ENCODE measurements around the gene FARP2.
A peak's percentile ranks its signal among the peaks of the same experiment; 100 is the strongest.

FARP2 gene

DNA sequence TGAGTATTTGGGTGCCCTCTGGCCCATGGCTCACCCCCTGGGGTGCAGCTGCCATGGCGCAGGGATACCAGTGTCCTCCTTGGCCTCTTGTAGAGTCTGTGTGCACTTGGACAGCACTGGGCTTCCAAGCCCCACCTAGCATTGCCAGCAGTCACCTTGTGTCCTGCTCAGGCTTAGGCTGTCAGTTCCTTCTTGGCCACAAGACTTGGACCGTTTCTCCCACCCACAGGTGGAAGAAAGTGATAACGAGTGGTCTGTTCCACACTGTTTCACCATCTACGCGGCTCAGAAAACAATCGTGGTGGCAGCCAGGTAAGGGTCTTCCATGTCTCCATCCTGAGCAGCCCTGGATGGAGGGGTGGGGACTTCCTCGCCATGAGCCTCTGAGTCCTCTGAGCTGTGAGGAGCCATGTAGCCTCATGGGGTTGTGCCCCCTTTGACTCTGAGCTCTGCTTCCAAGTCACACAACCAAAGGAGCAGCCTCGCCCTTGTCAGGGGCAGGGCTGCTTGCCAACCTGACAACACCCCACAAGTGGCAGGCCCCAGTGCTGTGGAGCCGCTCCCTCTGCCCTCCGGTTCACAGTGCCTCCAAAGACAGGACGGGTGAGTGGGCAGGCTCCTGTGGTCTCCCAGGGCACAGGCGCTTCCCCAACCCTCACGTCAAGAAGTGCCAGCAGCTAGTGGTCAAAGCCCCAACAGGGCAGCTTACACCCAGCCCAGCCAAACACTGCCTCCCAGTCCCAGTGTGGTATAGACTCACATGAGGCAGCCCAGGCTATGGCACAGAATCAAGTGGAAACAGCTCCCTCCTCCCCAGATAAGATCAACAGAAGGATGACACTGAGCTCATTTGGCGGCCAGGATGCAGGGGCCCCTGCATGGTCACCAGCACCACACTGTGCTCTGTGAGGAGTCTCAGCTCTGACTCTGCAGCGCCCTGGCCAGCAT, 133.9 kb downstream of the FARP2 start:
- no peak for DNase-seq

DNA sequence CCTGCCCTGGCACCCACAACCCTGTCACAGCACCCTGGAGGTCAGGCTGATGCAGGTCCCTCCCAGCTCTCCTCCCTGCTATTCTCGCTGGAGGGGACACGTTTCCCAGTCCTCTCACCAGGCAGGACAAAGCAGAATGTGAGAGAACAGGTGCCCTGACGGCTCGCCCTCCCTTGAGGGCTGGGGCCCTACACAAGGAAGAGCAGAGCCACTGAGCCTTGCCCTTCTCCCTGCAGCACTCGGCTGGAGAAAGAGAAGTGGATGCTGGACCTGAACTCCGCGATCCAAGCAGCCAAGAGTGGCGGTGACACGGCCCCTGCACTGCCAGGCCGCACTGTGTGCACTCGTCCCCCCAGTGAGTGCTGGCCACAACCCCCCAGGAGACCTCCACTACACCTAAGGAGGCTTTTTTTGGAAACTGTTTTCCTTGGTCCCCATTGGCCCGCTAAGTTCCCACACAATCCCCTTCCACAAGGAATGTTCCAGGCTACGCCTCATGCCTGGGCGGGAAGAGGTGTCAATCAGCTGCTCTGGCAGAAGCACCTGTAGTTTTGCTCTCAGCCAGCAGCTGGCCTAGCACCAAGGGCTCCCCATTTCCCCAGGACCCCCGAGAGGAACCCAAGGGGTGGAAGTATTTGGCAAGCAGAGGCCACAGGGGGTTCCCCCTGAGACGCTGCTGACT, 134.9 kb downstream of the FARP2 start:
- DNase-seq, result peak in 2 of 58 donors; percentile 26 to 33

DNA sequence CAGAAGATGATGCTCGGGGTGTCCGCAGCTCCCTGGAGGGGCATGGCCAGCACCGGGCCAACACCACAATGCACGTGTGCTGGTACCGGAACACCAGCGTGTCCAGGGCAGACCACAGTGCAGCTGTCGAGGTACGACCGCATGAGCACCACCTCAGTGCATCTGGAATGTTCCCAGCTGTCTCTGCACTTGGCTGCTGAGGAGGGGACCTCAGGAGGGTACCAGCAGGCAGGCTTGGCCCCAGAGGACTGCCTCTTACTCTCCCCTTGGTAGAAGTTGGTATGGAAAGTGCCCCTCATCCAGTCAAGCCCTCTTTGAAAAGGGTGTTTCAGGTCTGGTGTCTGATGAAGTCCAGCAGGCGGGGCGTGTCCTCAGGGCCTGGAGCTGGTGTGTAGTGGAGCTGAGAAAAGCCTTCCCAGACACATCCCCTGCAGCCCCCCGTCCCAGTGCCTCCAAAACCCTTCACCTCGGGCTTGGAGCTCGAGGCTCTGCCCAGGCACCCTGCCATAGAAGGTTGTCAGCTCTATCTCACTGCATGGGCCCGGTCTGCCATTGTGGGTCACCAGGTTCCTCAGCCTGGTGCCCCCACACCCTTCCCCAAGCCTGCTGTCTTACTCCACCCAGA, 135.6 kb downstream of the FARP2 start:
- DNase-seq, result no peak

DNA sequence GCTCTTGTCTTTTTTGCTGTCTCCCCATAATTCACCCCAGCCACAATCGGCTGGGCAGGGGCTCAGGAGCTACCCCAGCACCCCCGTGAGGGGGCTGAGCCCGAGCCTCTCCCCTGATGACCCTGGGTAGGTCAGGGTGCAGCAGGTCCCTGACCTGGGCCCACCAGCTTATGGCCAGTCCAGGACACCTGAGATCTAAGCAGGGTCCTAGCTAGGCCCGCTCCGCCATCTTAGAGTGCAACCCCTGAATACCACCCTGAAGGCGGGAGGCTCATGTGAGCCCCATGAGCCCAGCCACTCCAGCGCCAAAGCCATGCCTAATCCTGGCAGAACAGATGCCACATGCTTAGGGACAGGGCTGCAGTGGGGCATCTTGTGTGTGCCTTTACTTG, 136.1 kb downstream of the FARP2 start:
- DNase-seq, result no peak

DNA sequence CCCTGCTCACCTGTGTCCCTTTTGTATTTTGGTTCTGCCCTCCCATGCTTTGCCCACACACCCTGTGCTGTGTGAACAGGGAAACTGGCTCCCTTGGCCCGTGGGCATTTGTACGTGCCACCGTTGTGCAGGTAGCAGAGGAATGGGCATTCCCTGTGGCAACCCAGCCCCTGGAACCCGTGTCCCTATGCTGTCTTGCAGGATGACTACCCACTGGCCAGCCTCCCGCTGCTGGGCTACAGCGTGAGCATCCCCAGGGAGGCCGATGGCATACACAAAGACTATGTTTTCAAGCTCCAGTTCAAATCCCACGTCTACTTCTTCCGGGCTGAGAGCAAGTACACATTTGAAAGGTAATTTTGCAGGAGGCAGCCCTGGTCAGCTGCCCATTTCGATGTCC, 137.0 kb downstream of the FARP2 start:
- no peak for DNase-seq

DNA sequence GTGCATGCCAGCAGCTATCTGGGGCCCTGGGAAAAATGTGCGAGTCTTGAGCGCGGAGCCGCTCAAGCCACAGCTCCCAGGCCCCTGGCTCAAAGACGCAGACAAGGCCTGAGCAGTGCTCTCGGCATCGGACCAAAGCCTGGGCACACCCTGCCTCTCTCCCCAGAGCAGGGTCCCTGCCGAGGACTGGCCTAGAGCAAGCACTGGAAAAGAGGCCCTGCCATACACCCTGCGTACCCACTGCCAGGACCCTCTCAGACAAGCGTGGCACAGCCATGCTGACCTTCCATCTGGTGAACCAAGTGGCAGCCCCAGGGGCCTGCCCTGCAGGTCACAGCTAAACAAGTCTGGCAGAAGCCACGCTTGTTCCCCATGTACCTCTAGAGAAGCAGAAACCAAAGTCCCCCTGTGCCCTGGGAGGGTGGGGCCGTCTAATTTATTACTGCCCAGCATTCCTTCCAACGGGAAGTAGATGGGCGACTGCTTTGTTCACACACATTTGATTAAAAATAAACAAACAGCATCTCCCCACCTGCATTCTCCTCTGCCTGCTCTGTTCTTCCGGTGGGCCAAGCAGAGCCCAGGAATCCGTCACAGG, 138.3 kb downstream of the FARP2 start:
- DNase-seq, result no peak

DNA sequence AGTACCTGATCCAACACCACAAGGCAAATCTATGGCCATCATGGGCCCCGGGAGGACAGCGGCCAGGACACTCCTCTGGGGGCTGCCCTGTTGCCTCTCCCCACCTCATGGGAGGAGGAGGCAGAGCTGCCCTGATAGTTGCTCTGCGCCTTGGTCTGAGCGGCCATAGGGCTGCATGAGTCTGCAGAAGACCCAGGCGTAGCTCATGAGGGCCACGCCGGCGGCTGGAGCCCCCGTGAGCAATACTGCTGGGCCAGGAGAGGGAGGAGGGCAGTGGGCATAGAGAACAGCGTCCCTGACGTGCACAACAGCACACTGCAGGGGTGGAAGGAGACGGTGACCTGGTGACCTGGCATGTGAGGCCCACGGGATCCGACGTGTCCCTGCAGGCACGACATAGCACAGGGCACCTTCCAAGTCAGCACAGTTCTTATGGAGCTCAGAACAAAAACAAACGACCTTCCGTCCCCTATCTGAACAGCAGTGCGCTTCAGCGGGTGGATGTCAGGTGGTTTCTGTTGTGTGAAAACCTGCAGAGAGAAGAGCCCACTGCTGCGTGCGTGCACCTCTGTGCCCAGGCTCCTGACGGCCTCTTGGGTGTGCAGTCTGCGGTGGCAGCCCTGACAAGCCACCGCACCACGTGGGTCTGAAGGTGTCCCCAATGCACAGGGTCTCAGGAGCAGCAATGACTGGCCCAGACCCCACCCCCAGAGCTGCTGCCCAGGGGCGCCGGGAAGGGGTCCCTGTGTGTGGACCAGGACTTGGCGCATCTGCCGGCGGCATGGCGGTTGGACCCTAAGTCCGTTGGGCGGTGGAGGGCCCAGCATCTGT, 139.3 kb downstream of the FARP2 start:
- no peak for DNase-seq

DNA sequence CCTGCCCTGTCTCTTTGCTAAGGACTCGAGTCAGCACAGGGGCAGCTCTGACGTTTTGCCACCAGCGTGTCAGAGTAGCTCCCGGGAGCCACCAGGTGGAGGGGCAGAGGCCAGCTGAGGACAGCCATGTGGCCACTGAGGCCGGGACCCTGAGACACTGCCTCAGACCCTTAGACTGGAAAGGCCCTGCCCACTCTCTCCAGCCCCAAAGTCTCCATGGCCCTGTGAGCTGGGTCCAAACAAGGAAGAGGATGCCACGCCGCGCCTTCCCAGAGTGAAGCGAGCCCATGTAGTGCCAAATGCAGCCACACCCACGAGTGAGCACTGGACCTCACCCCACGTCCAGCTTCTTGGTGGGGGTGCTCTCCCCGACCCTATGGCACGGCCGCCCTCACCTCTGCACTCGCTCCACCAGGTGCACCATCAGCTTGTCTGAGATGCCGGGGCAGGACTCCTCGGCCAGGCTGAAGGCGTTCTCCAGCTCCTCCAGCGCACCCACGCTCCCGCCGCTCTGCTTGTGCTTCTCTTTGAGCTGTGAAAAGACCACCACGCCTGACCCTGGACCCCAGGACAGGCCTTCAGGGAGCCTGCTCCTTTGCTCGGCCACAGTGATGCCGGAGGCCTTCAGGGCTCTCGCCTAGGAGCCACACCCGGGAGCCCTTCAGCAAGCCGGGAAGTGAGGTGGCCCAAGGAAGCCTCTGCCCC, 140.1 kb downstream of the FARP2 start:
- DNase-seq, result no peak

DNA sequence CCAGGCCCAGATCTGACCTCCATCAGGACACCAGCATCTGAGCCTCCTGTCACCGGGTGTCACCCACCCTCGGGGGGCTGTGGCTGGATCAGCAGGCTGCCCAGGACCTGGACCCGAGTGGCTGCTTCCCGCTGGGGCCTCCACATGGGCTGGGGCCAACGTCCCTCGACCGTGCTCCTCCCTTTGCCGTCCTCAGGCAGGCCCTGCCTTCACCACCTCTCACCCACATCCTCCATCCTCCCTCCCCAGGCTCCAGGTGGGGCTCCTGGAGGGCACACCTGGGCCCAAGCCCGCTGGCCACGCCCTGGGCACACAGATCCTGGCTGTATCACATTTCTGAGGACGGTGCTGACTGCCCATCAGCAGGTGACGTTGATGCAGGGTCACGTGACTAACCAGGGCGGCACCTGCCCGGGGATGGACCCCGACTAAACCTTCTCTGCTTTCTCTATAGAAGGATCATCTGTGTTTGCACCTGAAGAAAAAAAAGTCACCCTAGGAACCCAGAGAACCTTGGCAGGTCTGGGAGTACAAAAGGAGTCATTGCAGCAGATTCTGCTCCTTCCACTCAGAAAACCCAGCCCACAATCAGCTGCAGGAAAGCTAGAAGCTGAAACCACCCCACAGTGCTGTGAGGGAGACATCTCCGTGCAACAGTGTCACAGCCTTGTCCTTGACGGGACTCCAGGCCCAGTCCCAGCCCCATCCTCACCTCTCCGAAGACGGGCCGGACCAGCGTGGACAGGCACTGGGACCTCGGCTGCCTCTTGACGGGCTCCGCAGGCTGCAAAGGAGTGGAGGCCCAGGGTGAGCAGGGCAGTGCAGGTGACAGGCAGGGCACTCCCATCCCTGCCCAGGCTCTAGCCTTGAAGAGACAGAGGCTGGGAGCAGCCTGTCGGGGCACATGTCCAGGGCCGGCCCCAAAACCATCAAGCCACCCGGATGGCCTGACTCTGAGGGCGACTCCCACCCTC, 141.1 kb downstream of the FARP2 start:
- no peak for DNase-seq

DNA sequence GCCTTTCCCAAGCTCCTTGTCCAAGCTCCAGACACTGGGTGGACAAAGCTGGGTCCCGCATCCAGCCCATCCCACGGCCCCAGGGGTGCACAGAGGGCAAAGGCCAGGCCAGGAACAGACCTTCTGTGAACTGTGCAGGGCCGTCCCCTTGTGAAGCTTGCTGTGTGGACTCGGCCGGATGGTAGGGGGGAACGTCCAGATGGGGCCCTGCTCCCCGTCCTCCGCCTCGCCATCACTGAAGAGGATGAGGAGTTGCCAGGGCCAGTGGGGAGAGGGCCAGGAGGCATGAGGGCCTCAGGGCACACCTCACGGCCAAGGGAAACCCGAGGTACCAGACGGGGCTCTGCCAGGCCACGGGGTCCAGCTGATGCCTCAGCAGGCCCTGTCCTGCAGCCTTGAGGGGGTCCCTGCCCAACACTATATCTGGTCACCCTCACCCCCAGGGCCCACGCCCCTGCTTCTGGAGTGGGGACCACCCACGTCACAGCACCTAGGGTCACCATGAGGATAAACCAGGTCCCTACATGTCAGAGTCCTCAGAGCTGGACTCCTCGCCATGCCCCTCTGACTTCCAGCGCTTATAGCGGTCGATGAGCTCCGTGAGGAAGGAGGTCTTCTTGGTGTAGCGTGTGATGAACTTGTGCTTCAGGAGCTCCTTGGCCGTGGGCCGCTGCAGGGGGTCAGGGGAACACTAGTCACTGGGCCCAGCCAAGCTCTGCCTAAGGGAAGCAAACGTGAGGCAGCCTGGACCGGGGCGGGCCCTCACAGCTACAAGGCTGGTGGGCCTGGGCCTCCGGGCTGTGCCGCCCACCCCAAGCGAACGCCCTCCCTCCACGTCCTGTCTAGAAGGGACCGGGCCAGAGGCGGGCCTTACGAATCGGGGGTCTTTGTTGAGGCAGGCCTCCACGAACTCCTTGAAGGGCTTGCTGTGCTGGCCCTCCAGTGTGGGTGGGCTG, 142.3 kb downstream of the FARP2 start:
- no peak for DNase-seq

DNA sequence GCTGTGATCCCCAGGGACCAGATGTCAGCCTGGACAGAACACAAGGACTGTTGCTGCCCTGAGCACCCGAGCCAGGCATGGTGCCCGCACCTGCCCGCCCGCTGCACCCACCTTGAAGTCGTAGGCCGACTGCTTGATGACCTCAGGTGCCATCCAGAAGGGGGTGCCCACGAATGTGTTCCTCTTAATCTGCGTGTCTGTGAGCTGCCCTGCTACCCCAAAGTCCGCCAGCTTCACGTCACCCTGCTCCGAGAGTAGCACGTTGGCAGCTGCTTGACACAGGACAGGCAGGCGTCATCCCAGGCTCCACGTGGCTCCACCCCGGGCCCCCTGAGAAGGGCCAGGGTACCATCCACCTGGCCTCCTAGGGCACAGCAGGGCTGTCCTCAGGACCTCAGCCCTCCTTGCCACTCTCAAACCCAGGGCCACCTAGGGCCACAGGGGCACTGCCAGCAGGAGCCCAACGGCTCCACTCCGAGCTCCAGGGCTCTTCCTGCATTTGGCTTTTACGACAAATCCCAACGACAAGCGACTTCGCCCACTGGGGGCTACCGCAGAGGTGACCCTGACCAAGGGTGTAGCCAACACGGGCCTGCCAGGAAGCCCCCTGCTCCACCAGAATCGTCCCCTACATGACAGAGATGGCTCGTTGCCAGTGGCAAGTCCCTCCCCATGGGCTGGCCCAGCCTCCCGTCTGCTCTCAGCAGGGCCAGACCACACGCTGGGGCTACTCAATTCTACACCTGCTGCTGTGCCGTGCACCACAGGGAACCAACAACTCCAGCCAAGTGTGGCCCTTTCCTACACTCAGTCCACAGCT, 143.3 kb downstream of the FARP2 start:
- no peak for DNase-seq

DNA sequence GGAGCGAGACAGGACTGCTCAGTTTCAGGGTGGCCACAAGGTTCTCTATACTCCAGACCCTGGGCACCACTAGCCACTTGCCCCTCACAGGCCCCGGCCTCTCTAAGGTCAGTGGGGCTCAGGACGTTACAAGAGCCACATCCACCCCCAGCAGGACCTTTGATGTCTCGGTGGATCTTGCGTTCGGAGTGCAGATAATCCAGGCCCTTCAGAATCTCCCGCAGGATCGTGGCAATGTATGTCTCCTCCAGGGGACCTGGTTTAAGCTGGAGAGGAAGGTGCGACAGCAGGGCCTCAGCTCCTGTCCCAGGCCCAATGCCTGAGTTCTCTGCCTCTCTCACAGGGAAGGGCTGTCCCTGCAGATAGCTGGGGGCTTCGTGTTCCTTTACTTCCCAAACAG, 143.9 kb downstream of the FARP2 start:
- no peak for DNase-seq

DNA sequence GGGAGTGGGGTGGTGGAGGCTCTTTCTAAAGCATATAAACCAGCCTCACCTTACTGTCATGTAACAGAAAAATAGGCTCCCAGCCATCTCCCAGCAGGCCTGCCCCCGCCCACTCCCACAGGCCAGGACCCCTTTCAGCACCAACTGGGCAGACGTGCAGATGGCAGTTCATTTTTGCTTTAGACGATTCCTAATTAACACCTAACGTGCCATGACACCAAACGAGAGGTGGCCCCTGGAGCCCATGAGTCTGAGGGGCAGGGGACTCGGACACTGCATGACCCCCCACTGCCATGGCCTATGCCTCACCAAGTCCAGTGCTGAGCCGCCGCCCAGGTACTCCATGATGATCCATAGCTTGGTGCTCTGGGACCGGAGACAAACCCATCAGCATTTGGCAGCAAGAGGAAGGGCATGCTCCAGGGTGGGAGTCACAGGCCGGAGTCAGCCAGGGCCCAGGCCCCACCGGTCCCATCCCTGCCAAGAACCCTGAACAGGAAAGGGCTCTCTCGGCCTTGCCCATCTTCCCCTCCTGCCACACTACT, 144.4 kb downstream of the FARP2 start:
- no peak for DNase-seq

DNA sequence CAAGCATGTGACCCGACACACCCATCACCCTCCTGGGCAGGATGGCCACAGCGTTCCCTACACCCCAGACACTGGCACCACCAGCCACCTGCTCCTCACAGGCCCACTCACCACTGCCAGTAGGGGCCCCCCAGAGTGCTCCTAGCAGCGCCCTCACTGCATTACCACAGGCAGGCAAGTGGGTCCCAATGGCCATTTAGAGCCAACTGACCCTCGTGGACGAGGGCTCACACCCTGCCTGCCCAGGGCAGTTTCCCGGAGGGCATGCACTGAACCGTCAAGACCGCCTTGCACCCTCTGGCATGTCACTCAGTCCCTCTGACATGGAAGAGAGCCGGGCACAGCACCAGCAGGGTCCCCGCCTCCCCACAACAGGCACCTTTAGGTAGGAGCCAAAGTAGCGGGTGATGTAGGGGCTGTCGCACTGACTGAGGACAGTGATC, 145.0 kb downstream of the FARP2 start:
- no peak for DNase-seq

DNA sequence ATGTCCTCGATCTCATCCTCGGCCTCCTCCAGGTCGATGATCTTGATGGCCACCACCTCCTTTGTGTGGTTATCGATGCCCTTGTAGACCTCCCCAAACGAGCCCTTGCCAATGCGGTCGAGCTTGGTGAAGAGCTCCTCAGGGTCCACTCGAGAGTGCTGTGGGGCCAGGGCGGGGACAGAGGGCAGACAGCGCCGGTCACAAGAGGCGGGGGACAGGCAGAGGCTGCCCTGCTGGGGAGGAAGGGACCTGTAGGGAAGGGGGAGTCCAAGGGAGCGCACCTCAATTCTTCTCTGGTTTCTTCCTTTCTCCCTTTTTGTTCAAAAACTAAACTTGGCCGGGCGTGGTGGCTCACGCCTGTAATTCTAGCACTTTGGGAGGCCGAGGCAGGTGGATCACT, 145.5 kb downstream of the FARP2 start:
- DNase-seq, result no peak

DNA sequence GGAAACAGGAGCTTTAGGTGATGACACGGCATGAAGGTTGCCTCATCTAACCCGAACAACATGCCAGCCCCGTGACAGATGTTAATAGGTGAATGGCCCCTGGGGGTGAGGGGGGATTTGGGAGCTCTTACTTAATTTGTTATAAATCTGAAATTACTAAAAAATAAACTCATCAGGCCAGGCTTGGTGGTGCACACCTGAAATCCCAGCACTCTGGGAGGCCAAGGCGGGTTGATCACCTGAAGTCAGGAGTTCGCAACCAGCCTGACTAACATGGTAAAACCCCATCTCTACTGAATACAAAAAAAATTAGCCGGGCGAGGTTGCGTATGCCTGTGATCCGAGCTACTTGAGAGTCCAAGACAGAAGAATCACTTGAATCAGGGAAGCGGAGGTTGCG, 146.2 kb downstream of the FARP2 start:
- DNase-seq, result no peak

All from anterior cingulate cortex (tissue), 58 donors.